ENCODE results near the gene KLF18.
"Not testable (repeated sequence)": the region's sequence is repeated elsewhere in the genome, so short reads cannot be mapped to it uniquely, and the experiment has no call there.

KLF18 gene

DNA sequence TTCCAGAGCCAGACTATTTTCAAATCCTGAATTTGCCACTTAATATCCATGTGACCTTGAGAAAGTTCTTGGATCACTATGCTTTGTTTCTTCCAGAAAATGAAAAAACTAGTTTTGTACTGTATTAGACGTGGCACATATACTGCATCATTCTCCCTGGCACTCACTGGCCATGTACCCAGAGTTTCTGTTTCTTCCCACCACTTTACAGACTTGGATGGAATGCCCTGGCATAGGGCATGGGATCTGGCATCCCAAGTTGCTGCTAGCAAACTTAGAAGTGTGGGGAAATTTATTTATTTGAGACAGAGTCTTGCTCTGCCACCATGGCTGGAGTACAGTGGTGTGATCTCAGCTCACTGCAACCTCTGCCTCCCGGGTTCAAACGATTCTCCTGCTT, 10.0 kb downstream of the KLF18 start:
- in situ Hi-C loops (cut with HindIII; ENCODE audit: low pct_ligation_motif_present, low pct_unique_long_range_greater_than_20kb, low sequenced_read_pairs) = no loop called here
- no peak for DNase-seq

DNA sequence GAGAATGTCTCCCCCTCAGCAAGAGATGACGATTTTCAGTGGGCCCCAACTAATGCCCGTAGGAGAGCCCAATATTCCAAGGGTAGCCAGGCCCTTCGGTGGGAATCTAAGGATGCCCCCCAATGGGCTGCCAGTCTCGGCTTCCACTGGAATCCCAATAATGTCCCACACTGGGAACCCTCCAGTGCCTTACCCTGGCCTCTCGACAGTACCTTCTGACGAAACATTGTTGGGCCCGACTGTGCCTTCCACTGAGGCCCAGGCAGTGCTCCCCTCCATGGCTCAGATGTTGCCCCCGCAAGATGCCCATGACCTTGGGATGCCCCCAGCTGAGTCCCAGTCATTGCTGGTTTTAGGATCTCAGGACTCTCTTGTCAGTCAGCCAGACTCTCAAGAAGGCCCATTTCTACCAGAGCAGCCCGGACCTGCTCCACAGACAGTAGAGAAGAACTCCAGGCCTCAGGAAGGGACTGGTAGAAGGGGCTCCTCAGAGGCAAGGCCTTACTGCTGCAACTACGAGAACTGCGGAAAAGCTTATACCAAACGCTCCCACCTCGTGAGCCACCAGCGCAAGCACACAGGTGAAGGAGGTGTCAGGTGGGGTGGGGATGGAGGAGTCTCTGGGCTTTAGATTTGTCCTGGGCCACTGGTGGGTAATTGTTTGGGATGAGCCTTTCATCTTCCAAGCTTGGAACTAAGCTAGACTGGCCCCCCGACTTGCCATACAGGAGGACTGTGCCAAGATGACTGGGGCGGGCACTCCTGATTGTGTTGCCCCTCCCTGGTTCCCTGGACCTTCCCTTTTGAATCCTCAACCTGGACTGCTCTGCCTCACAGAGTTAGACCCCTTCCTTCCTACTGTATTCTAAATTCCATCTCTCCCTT, 11.6 kb downstream of the KLF18 start:
- in situ Hi-C loops (cut with HindIII; ENCODE audit: low pct_ligation_motif_present, low pct_unique_long_range_greater_than_20kb, low sequenced_read_pairs) = no loop called here
- DNase-seq = no peak

DNA sequence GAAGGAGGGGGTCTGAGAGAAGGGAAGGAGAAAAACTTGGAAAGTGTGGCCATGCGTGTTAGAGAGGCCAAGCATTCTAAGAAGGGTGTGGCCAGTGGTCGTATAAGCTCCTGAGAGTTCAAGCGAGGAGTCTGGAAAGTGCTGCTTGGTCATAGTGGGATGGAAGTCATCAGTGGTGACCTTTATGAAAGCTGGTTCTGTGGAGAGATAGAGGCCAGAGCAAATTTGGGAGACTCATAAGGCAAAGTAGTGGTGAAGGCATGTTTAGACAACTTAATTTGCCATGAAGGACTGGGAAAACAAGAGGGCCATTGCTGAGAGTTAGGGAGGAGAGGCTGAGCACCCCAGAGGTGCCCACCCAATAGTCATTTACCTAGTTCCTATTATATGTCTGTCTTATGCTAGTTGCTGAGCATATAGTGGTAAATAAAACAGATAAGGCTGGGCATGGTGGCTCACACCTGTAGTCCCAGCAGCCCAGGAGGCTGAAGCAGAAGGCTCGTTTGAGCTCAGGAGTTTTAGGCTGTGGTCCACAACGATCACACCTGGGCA, 21.0 kb downstream of the KLF18 start:
- DNase-seq = no peak
- in situ Hi-C loops (cut with HindIII; ENCODE audit: low pct_ligation_motif_present, low pct_unique_long_range_greater_than_20kb, low sequenced_read_pairs) = no loop called here

DNA sequence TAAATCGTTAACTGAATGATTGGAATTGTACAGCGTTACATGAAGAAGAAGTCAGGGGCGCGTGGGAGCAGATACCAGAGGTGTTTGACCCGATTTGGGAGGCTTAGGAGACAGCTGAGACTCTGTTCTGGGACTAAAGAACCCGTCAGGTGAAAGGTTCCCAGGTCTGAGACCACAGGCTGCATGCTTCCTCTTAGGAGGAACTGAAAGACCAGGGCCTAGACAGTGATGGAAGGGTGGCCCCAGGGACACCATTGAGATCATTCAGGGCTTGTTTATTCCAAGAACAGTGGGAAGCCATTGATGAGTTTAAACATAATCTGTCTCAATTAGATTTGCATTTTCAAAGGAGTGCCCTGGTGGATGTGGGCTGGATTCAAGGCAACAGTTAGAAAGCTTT, 21.9 kb downstream of the KLF18 start:
- in situ Hi-C loops (cut with HindIII; ENCODE audit: low pct_ligation_motif_present, low pct_unique_long_range_greater_than_20kb, low sequenced_read_pairs) = no loop called here
- no peak for DNase-seq

DNA sequence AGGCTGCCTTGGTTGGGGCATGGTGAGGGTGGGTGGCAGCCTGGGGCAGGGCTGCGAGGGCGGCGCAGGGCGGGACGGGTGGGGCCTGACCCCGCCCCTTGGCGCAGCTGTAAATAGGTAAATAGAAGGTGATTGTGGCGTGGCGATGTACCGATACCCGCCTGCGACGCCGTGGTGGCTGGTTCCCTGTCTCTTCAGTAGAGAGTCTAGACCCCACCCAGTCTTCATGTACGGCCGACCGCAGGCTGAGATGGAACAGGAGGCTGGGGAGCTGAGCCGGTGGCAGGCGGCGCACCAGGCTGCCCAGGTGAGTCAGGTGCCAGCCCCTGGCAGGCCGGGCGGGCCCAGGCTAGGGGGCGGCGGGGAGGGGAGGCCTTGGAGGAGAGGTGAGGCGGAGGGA, 22.7 kb downstream of the KLF18 start, which contains the start of gene KLF17:
TSS of gene KLF17 (plus strand) at position 140 of the 400 bp plus-strand sequence. CDS start at position 227, 87 bp downstream.
- no peak for DNase-seq
- in situ Hi-C loops (cut with HindIII; ENCODE audit: low pct_ligation_motif_present, low pct_unique_long_range_greater_than_20kb, low sequenced_read_pairs) = no loop called here

DNA sequence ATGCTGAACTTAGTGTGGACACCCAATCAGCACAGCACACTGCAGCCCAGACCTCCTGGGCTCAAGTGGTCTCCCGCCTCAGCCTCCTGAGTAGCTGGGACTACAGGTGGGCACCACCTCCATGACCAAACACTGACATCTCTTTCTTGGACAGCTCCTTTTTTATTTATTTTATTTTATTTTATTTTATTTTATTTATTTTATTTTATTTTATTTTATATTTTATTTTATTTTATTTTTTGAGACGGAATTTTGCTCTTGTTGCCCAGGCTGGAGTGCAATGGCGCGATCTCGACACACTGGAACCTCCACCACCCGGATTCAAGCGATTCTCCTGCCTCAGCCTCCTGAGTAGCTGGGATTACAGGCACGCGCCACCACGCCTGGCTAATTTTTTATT, 24.2 kb downstream of the KLF18 start:
- DNase-seq; in situ Hi-C loops (cut with HindIII; ENCODE audit: low pct_ligation_motif_present, low pct_unique_long_range_greater_than_20kb, low sequenced_read_pairs): not testable (repeated sequence)

DNA sequence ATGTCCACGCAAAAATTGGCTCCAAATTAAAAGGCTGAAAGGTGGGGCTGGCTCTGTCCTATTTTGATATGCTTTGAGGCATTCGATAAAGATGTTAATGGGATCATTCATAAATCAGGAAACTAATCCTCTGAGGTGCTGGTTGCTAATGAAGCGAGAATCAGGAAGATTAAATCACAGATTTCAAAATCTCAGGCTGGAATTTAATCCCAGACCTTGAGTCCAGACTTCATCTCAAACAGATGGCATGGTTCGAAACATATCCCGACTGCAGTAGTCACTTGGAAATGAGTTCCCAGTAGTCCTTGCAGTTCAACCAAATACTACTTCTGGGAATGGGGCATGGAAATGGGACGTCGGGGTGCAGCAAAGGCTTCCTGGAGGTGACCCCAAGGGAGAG, 27.3 kb downstream of the KLF18 start:
- DNase-seq = no peak
- in situ Hi-C loops (cut with HindIII; ENCODE audit: low pct_ligation_motif_present, low pct_unique_long_range_greater_than_20kb, low sequenced_read_pairs) = no loop called here

DNA sequence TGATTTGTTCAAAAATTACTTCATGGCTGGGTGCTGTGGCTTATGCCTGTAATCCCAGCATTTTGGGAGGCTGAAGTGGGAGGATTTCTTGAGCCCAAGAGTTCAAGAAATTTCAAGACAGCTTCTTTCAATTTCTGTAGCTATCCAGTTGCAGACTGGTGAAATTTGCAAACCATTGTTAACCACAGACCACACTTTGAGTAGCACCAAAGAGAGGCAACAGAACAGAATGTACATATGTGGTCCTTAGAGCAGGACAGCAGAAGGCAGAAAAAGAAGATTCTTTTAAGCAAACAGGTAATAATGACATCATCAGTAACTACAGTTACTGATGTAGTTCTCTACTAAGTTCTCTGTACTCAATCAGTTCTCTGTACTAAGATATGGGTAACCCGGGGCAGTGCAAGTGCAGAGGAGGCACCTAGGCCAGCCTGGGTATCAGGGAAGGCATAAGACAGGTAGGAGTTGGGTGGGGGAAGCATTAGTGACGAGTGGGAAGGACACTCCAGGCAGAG, 28.3 kb downstream of the KLF18 start:
- DNase-seq = no peak
- in situ Hi-C loops (cut with HindIII; ENCODE audit: low pct_ligation_motif_present, low pct_unique_long_range_greater_than_20kb, low sequenced_read_pairs) = no loop called here

DNA sequence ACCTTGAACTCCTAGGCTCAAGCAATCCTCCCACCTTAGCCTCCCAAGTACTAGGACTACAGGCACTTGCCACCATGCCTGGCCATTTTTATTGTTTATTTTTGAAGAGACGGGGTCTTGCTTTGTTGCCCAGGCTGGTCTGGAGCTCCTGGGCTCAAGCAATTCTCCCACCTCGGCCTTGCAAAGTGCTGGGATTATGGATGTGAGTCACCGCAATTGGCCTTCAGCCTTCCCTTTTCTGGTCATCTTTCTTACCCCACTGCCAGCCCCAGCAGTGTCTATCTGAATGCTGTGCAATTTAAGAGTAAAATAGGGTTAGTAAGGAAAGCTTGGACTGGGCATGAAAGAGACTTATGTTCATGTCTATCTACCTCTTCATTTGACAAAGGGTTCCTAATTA, 28.9 kb downstream of the KLF18 start:
- DNase-seq = no peak
- in situ Hi-C loops (cut with HindIII; ENCODE audit: low pct_ligation_motif_present, low pct_unique_long_range_greater_than_20kb, low sequenced_read_pairs) = no loop called here

DNA sequence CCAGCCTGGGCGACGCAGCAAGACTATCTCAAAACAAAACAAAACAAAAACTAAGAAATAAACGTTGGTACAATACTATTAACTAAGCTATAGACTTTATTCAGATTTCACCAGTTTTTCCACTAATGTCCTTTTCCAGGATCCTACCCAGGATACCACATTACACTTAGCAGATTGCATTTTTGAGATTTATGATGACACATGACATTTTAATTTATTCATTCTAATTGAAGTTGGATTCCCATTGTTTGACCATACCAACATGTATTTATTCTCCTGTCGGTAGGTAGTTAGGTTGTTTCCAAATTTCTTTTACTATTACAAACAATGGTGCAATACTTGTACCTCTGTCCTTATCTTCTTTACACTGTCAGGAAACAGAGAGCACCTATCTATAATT, 29.6 kb downstream of the KLF18 start:
- in situ Hi-C loops (cut with HindIII; ENCODE audit: low pct_ligation_motif_present, low pct_unique_long_range_greater_than_20kb, low sequenced_read_pairs) = no loop called here

DNA sequence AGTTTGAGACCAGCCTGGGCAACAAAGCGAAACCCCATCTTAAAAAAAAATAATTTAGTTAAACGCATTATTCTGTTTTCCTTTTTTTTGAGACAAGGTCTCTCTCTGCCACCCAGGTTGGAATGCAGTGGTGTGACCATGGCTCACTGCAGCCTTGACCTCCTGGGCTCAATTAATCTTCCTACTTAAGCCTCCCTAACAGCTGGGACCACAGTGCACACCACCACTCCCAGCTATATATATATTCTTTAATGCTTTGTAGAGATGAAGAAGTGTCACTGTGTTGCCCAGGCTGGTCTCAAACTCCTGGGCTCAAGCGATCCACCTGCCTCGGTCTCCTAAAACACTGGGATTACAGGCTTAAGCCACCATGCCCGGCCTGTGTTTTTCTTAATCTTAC, 30.5 kb downstream of the KLF18 start:
- in situ Hi-C loops (cut with HindIII; ENCODE audit: low pct_ligation_motif_present, low pct_unique_long_range_greater_than_20kb, low sequenced_read_pairs) = no loop called here

More for the DNA sequence above, 29.6 kb downstream of the KLF18 start:
- DNase-seq = no peak

DNA sequence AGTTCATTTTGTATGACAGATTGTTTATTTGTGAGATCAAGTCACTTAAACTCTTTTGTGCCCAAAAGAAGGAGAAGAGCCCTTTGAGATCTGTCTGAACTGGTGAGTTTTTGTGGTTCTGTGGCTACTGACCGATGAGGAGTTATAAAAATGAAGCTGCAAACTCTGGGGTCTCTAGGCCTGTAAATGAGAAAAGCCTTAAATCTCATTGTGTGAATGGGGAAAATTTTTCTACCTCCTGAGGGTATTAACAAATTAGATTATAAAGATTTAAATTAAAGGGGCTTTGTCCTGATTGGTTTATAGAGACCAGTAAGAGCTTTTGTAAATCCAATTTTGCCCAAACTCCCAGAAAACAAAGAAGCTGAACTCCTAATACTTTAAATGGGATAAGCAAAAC, 32.5 kb downstream of the KLF18 start:
- in situ Hi-C loops (cut with HindIII; ENCODE audit: low pct_ligation_motif_present, low pct_unique_long_range_greater_than_20kb, low sequenced_read_pairs) = no loop called here
- DNase-seq = no peak

More for the DNA sequence above, 30.5 kb downstream of the KLF18 start:
- DNase-seq = no peak

DNA sequence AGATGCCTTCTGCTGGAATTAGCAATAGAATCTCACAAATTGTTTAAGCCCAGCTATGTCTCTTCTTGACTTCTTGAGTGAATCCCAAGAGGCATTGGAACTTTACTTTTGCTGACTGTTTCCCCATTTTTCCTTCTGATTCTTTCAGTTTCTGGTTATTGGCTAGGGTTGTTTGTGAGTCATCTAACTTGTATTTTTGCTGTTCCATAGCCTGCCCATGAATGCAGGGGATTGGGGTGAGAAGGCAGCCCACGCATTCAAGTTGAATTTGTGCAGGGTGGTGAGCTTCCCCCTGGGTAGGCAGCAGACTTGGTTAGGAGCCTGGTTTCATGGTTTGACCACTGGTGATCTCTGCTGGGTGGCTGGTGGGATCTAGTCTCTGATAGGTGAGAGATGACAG, 33.2 kb downstream of the KLF18 start:
- peak; percentile 45 for DNase-seq
- in situ Hi-C loops (cut with HindIII; ENCODE audit: low pct_ligation_motif_present, low pct_unique_long_range_greater_than_20kb, low sequenced_read_pairs) = no loop called here

DNA sequence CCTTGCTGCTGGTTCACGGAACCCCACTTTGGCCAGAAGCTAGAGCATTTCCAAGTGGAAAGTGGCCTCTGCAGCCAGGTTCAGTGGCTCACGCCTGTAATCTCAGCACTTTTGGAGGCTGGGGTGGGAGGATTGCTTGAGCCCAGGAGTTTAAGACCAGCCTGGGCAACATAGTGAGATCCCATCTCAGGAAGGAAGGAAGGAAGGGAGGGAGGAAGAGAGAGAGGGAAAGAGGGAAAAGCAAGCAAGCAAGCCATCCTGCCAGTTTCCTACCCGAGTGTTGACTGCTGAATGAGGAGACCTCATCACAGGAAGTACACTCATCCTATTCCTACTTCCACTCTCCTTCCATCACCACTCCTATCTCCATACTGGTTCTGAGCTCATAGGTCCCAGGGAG, 35.6 kb downstream of the KLF18 start:
- no peak for DNase-seq
- in situ Hi-C loops (cut with HindIII; ENCODE audit: low pct_ligation_motif_present, low pct_unique_long_range_greater_than_20kb, low sequenced_read_pairs) = no loop called here

DNA sequence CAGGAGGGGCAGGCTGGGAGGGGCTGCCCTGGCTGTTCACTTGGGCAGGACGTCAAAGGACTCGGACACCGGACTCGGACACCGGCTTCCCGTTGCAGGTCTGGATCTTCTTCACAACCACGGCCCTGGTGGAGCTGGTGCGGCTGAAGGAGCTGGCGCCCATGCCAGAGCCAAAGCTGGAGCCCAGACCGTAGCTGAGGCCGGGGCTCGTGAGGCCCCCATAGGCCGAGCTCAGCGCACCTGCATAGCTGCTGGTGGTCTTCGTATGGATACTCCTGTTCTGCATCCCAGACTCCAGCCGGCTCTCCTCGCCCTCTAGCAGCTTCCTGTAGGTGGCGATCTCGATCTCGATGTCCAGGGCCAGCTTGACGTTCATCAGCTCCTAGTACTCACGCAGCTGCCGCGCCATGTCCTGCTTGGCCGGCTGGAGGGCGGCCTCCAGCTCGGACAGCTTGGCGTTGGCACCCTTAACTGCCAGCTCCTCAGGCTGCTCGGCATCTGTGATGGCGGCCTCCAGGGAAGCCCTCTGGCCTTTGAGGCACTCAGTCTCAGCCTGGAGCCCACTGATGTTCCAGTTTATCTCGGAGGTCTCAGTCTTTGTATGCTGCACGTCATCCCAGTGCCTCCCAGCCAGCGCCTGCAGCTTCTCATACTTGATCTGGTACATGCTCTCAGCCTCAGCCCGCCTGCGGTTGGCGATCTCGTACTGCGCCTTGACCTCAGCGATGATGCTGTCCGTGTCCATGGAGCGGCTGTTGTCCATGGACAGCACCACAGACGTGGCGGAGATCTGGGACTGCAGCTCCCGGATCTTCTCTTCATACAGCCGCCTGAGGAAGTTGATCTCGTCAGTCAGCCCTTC, 37.9 kb downstream of the KLF18 start:
- in situ Hi-C loops (cut with HindIII; ENCODE audit: low pct_ligation_motif_present, low pct_unique_long_range_greater_than_20kb, low sequenced_read_pairs) = no loop called here
- DNase-seq = no peak

DNA sequence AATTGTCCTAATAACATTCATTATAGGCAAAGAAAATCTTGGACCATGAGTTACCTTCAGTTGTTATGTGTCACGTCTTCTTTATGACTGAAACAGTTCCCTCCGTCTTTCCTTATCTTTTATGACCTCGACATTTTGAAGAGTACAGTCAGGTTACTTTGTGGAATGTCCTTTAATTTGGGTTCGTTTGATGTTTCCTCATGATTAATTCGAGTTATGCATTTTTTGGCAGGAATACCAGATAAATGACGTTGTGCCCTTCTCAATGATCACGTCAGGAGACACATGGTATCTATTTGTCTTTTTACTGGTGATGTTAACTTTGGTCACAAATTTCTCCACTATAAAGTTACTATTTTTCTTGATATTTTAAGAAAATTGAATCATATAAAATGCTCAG, 40.1 kb downstream of the KLF18 start:
- in situ Hi-C loops (cut with HindIII; ENCODE audit: low pct_ligation_motif_present, low pct_unique_long_range_greater_than_20kb, low sequenced_read_pairs) = no loop called here
- no peak for DNase-seq

DNA sequence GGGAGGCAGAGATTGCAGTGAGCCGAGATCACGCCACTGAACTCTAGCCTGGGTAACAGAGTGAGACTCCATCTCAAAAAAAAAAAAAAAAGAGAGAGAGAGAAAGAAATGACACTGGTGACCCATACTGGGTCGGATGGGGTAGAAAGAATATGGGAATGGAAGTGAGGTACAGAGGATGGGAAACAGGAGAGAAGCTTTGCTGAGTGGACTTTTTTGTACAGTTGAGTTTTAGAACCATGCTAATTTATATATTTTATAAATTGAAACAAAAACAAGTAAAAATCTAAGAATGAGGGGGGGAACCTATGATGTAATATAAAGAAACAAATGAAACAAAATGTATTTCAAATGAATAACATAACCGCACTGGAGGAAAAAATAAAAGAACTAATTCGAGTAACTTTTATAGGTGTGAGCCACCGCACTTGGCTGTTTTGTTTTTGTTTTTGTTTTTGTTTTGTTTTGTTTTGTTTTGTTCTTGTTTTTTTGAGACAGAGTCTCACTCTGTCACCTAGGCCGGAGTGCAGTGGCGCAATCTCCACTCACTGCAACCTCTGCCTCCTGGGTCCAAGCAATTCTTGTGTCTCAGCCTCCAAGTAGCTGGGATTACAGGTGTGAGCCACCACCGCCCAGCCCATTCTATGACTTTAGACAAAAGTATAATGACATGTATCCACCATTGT, 41.1 kb downstream of the KLF18 start:
- in situ Hi-C loops (cut with HindIII; ENCODE audit: low pct_ligation_motif_present, low pct_unique_long_range_greater_than_20kb, low sequenced_read_pairs) = no loop called here
- no peak for DNase-seq

DNA sequence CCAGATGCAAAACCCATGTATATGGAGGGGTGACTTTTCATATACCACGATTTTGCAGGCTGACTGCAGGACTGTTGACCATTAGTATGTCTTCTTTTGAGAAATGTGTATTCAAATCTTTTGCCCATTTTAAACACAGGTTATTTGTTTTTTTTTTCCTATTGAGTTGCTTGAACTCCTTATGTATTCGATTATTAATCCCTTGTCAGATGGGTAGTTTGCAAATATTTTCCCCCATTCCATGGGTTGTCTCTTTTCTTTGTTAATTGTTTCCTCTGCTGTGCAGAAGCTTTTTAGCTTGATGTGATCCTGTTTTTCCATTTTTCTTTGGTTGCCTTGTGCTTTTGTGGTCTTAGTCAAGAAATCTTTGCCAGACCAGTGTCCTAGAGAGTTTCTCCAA, 47.4 kb downstream of the KLF18 start:
- DNase-seq = no peak
- in situ Hi-C loops (cut with HindIII; ENCODE audit: low pct_ligation_motif_present, low pct_unique_long_range_greater_than_20kb, low sequenced_read_pairs) = no loop called here

Data from ACHN (cell line).